DMS53 (cell line): ENCODE data around the gene CDK2AP2.
A peak's percentile ranks its signal among the peaks of the same experiment; 100 is the strongest.
"Not testable (repeated sequence)": the region's sequence is repeated elsewhere in the genome, so short reads cannot be mapped to it uniquely, and the experiment has no call there.

Source experiments
- DNase-seq: peaks from one replicate; lab custom pipeline; 2025; lab: John Stamatoyannopoulos, UW

The CDK2AP2 gene

GRCh38 chr11:67489885-67490726 lies 17.9 kb downstream of the CDK2AP2 start:
- DNase-seq, result no peak

- no peak for DNase-seq
Measured at GRCh38 chr11:67489203-67489884, 18.6 kb downstream of the CDK2AP2 start.

GRCh38 chr11:67486481-67487195 lies 21.3 kb downstream of the CDK2AP2 start:
- no peak for DNase-seq

- DNase-seq, result peak; percentile 50
Measured at GRCh38 chr11:67485873-67486361, 22.0 kb downstream of the CDK2AP2 start.

GRCh38 chr11:67484847-67485311 lies 23.1 kb downstream of the CDK2AP2 start:
- no peak for DNase-seq

GRCh38 chr11:67483831-67484665 lies 23.9 kb downstream of the CDK2AP2 start:
- DNase-seq, result no peak

GRCh38 chr11:67482827-67483798 lies 24.8 kb downstream of the CDK2AP2 start, which contains the start of gene AIP:
TSS of gene AIP (plus strand) at chr11:67483026. CDS start at chr11:67483159, 133 bp downstream.
- DNase-seq, result peak; percentile 100

GRCh38 chr11:67482275-67482826 lies 25.6 kb downstream of the CDK2AP2 start:
- peak; percentile 91 for DNase-seq

GRCh38 chr11:67477344-67478050 lies 30.5 kb downstream of the CDK2AP2 start:
- DNase-seq, result not testable (repeated sequence)

- not testable (repeated sequence) for DNase-seq
Measured at GRCh38 chr11:67476692-67477091, 31.3 kb downstream of the CDK2AP2 start.

GRCh38 chr11:67472882-67473281 lies 35.1 kb downstream of the CDK2AP2 start:
- no peak for DNase-seq

- no peak for DNase-seq
Measured at GRCh38 chr11:67470337-67471002, 37.5 kb downstream of the CDK2AP2 start.

- no peak for DNase-seq
Measured at GRCh38 chr11:67469508-67469811, 38.5 kb downstream of the CDK2AP2 start.

- peak; percentile 98 for DNase-seq
Measured at GRCh38 chr11:67468759-67469507, 39.0 kb downstream of the CDK2AP2 start, which contains the start of gene TMEM134. TSS of gene TMEM134 (minus strand) at chr11:67469251. CDS start at chr11:67469192, 59 bp downstream.

- DNase-seq, result no peak
Measured at GRCh38 chr11:67468456-67468758, 39.6 kb downstream of the CDK2AP2 start.

- DNase-seq, result peak; percentile 89
Measured at GRCh38 chr11:67468056-67468455, 39.9 kb downstream of the CDK2AP2 start.

- no peak for DNase-seq
Measured at GRCh38 chr11:67466962-67467771, 40.8 kb downstream of the CDK2AP2 start.
